HEK293 (cell line): ENCODE data around the gene HIKESHI.

ENCODE experiments used
- IKZF3 ChIP-seq: fragments of 450-650 bp; IDR thresholded peaks from 2 replicates; pipeline ENCODE4 v1.5.0; 2018; ENCODE audit warnings: missing biosample characterization, mild to moderate bottlenecking, missing genetic modification characterization, moderate library complexity
- KLF9 ChIP-seq: fragments of 450-650 bp; formaldehyde crosslinking; IDR thresholded peaks from 2 replicates; pipeline ENCODE4 v1.5.1; 2016; ENCODE audit warnings: missing biosample characterization, missing genetic modification characterization, low read depth
- RBAK ChIP-seq: fragments of 450-650 bp; formaldehyde crosslinking; IDR thresholded peaks from 2 replicates; pipeline ENCODE4 v1.5.1; 2016; ENCODE audit warnings: missing biosample characterization, missing genetic modification characterization
- SCRT2 ChIP-seq: fragments of 450-650 bp; formaldehyde crosslinking; IDR thresholded peaks from 2 replicates; pipeline ENCODE4 v1.5.1; 2016; ENCODE audit warnings: missing biosample characterization, missing genetic modification characterization
- YY1 ChIP-seq: fragments of 450-650 bp; formaldehyde crosslinking; IDR thresholded peaks from 2 replicates; pipeline ENCODE4 v1.5.1; 2018; ENCODE audit warnings: missing biosample characterization, missing genetic modification characterization
- ZBTB1 ChIP-seq: fragments of 450-650 bp; formaldehyde crosslinking; IDR thresholded peaks from 2 replicates; pipeline ENCODE4 v1.5.1; 2016; ENCODE audit warnings: missing biosample characterization, missing genetic modification characterization
- ZBTB8A ChIP-seq: fragments of 450-650 bp; formaldehyde crosslinking; IDR thresholded peaks from 2 replicates; pipeline ENCODE4 v1.5.1; 2016; ENCODE audit warnings: missing biosample characterization, missing genetic modification characterization
- ZNF184 ChIP-seq: fragments of 450-650 bp; IDR thresholded peaks from 2 replicates; pipeline ENCODE4 v1.5.1; 2018; ENCODE audit warnings: missing biosample characterization, mild to moderate bottlenecking, missing genetic modification characterization
- ZNF202 ChIP-seq: fragments of 450-650 bp; formaldehyde crosslinking; IDR thresholded peaks from 2 replicates; pipeline ENCODE4 v1.5.1; 2016; ENCODE audit warnings: missing biosample characterization, missing genetic modification characterization, borderline replicate concordance
- ZNF302 ChIP-seq: fragments of 450-650 bp; formaldehyde crosslinking; IDR thresholded peaks from 2 replicates; pipeline ENCODE4 v1.5.1; 2016; ENCODE audit warnings: missing biosample characterization, missing genetic modification characterization, low read depth
- ZNF571 ChIP-seq: fragments of 450-650 bp; formaldehyde crosslinking; IDR thresholded peaks from 2 replicates; pipeline ENCODE4 v1.5.0; 2017; ENCODE audit warnings: missing biosample characterization, missing genetic modification characterization
- ZNF785 ChIP-seq: fragments of 450-650 bp; formaldehyde crosslinking; IDR thresholded peaks from 2 replicates; pipeline ENCODE4 v1.5.1; 2016; ENCODE audit warnings: missing biosample characterization, missing genetic modification characterization
- TF ChIP-seq, protein P1 (sequence below): fragments of 450-650 bp; formaldehyde crosslinking; IDR thresholded peaks from 2 replicates; pipeline ENCODE4 v1.5.1; 2016; ENCODE audit warnings: missing biosample characterization, missing genetic modification characterization
- TF ChIP-seq, protein P2 (sequence below): fragments of 450-650 bp; formaldehyde crosslinking; IDR thresholded peaks from 2 replicates; pipeline ENCODE4 v1.5.1; 2016; ENCODE audit warnings: missing biosample characterization, missing genetic modification characterization

DNA sequence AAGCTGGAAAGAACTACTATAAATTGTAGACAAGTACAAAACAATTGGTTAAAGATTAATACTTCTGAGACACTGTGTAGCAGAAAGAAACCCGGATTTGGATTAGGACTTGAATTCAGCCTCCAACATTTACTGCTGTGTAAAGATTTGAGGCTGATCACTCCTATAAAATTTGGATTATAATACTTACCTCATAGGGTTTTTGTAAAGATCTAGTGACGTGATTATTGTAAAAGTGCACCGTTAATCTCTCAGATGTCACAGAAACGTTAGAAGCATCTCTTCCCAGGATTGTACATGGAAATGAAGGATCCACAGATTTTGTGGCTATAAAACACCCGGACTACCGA is 323 bp upstream of the HIKESHI start:
- TF ChIP-seq, protein P1, sequence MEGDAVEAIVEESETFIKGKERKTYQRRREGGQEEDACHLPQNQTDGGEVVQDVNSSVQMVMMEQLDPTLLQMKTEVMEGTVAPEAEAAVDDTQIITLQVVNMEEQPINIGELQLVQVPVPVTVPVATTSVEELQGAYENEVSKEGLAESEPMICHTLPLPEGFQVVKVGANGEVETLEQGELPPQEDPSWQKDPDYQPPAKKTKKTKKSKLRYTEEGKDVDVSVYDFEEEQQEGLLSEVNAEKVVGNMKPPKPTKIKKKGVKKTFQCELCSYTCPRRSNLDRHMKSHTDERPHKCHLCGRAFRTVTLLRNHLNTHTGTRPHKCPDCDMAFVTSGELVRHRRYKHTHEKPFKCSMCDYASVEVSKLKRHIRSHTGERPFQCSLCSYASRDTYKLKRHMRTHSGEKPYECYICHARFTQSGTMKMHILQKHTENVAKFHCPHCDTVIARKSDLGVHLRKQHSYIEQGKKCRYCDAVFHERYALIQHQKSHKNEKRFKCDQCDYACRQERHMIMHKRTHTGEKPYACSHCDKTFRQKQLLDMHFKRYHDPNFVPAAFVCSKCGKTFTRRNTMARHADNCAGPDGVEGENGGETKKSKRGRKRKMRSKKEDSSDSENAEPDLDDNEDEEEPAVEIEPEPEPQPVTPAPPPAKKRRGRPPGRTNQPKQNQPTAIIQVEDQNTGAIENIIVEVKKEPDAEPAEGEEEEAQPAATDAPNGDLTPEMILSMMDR (tag by site-specific recombination): no peak
- no peak for TF ChIP-seq RBAK (tag by site-specific recombination)
- no peak for TF ChIP-seq YY1 (tag by site-specific recombination)
- TF ChIP-seq ZNF571: no peak
- TF ChIP-seq, protein P2, sequence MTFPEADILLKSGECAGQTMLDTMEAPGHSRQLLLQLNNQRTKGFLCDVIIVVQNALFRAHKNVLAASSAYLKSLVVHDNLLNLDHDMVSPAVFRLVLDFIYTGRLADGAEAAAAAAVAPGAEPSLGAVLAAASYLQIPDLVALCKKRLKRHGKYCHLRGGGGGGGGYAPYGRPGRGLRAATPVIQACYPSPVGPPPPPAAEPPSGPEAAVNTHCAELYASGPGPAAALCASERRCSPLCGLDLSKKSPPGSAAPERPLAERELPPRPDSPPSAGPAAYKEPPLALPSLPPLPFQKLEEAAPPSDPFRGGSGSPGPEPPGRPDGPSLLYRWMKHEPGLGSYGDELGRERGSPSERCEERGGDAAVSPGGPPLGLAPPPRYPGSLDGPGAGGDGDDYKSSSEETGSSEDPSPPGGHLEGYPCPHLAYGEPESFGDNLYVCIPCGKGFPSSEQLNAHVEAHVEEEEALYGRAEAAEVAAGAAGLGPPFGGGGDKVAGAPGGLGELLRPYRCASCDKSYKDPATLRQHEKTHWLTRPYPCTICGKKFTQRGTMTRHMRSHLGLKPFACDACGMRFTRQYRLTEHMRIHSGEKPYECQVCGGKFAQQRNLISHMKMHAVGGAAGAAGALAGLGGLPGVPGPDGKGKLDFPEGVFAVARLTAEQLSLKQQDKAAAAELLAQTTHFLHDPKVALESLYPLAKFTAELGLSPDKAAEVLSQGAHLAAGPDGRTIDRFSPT: no peak
- TF ChIP-seq ZNF785: no peak
- no peak for TF ChIP-seq ZNF184 (tag by site-specific recombination)
- no peak for TF ChIP-seq SCRT2 (tag by site-specific recombination)
- TF ChIP-seq ZNF302 (tag by site-specific recombination): no peak
- no peak for TF ChIP-seq ZBTB8A (tag by site-specific recombination)
- no peak for TF ChIP-seq ZNF202 (tag by site-specific recombination)
- no peak for TF ChIP-seq KLF9 (tag by site-specific recombination)
- no peak; the same call in 1 of the 2 replicates for TF ChIP-seq IKZF3 (tag by site-specific recombination)
- no peak for TF ChIP-seq ZBTB1 (tag by site-specific recombination)
